Activated naive CD8-positive, alpha-beta T cell treated with anti-CD3 and anti-CD28 coated beads for 36 hours (primary cell): ENCODE measurements around the gene GSG1. TPM values are rescaled to one million over a fixed set of nuclear protein-coding genes. Genes with fewer than 3 reads are reported as not detected.
"Not testable (repeated sequence)": the region's sequence is repeated elsewhere in the genome, so short reads cannot be mapped to it uniquely, and the experiment has no call there.

ENCODE experiments used
- DNase-seq: peaks from one replicate; pipeline ENCODE4 v3.0.0; 2021
- H3K27ac Mint-ChIP-seq: one replicate; pipeline ENCODE4 v1.8.0; 2022; ENCODE audit warnings: mild to moderate bottlenecking, moderate library complexity, mixed read lengths
- H3K27me3 Mint-ChIP-seq: one replicate; pipeline ENCODE4 v1.8.0; 2022; ENCODE audit warnings: mild to moderate bottlenecking, mixed read lengths
- H3K36me3 Mint-ChIP-seq: one replicate; pipeline ENCODE4 v1.8.0; 2021; ENCODE audit warnings: mild to moderate bottlenecking, mixed read lengths
- H3K4me1 Mint-ChIP-seq: one replicate; pipeline ENCODE4 v1.8.0; 2021; ENCODE audit warnings: mixed read lengths
- H3K4me3 Mint-ChIP-seq: one replicate; pipeline ENCODE4 v1.8.0; 2022; ENCODE audit warnings: mild to moderate bottlenecking, moderate library complexity, mixed read lengths
- H3K9me3 Mint-ChIP-seq: one replicate; pipeline ENCODE4 v1.8.0; 2022; ENCODE audit warnings: mixed read lengths
- total RNA-seq, 2 experiments: library from RNA; stranded (reverse); gene quantifications; one replicate each; pipeline ENCODE4 v1.2.3, GENCODE V29; 2021

The GSG1 gene
- total RNA-seq, 2 experiments from 2014 or later, result not detected

DNA sequence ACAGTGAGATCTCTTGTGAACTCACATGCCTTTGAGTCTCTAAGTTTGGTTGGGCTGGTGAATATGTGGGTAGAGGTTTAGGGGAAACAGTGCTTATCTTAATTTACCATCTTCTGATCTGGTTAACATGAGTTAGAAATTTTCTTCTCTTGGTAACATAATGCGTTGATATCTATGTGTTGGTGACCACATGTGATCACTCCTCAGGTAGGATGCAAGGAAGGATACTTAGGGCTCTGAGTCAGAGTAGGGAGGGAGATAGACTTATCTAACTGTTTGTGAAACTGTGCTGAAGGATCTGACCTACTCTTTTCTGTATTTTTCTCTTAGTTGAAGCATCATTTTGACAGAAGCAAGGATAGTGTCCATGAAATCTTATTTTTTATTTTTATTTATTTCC, 36.1 kb downstream of the GSG1 start:
- peaks cover 4% of the 10 kb centered on the region for H3K36me3 Mint-ChIP-seq
- H3K9me3 Mint-ChIP-seq, result no peaks in the 10 kb centered on the region
- no peak overlapping the region for H3K27ac Mint-ChIP-seq
- no peaks in the 10 kb centered on the region for H3K27me3 Mint-ChIP-seq
- no peak overlapping the region for H3K4me3 Mint-ChIP-seq
- no peaks in the 10 kb centered on the region for H3K4me1 Mint-ChIP-seq
- DNase-seq, result no peak

DNA sequence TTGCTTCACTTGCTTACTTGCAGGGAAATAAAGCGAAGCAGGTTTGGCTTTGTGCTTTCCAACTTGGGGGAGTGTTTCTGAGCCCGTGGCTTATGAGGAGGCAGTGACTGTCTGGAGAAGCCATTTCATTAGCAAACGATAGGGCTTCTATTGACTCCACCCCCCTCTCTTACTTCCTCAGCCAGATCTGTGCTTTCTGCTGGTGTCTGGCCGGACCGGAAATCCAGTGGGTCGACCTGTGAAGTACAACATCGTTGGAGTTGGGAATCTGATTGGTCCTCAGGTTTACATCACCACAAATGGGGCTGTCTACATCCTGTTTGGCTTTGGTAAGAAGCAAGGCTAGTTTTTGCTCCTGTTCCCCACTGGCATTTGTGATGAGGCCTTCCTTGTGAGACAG, 37.0 kb downstream of the GSG1 start:
- Mint-ChIP-seq H3K36me3 (peaks cover 2% of the 10 kb centered on the region), H3K4me1 (no peaks in the 10 kb centered on the region), H3K27me3 (no peaks in the 10 kb centered on the region), H3K9me3 (no peaks in the 10 kb centered on the region), H3K4me3 (no peak overlapping the region), H3K27ac (no peak overlapping the region)
- DNase-seq, result no peak

DNA sequence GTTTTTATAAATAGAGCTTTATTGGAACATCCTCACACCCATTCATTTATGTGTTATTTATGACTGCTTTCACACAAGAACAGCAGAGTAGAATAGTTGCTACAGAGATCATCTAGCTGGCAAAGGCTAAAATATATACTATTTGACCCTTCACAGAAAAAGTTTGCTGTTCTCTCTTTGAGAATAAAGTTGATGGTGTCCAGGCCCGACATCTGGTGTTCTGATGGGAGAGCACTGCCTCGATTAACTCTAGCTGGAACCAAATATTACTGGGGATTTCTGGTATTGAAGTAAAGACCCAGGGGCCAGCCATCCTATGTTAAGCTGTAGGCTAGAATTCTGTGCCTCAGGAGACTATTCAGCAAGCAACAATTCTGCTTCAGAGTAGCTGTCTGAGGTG, 37.5 kb downstream of the GSG1 start:
- DNase-seq, result no peak
- Mint-ChIP-seq H3K4me3 (no peak overlapping the region), H3K9me3 (no peaks in the 10 kb centered on the region), H3K36me3 (peaks cover 2% of the 10 kb centered on the region), H3K27ac (no peak overlapping the region), H3K27me3 (no peaks in the 10 kb centered on the region), H3K4me1 (no peaks in the 10 kb centered on the region)

DNA sequence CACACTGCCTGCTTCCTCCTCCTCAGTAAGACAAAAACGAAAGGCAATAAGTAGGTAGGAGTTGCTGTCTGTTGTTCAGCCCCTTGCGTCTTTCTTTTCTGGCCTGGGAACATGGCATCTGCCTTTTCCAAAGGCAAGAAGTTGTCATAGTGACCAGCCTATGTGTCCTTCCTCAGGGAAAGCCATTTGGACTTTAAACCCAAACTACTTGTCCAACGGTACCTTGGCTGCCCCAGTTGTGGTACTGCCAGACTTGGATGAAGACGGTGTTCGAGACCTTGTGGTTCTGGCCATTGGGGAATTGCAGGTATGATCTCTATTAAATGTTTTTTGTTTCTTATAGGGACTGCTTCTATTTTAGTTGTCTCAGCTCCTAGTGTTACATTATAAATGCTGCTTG, 40.8 kb downstream of the GSG1 start:
- Mint-ChIP-seq H3K36me3 (peaks cover 4% of the 10 kb centered on the region), H3K9me3 (no peaks in the 10 kb centered on the region), H3K4me1 (no peaks in the 10 kb centered on the region), H3K27ac (no peak overlapping the region), H3K4me3 (no peak overlapping the region), H3K27me3 (no peaks in the 10 kb centered on the region)
- DNase-seq, result no peak

DNA sequence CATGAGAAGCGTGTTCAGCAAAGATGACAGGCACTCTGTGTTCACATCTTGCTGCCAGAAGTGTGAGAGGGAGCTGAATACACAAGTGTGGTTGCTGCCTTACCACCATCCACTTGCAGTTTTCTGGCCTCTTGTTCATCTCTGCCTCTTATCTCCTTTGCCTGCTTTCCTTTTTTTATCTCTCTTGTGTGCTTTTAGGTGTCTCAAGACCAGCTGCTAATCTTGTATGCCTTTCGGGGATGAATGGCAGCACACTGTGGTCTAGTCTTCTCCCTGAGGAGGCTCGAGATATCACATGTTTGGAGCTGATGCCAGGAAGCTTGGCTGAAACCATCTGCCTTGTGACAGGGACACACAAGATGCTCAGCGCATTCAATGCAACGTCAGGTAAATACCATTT, 42.1 kb downstream of the GSG1 start:
- Mint-ChIP-seq H3K4me3 (no peak overlapping the region), H3K36me3 (peaks cover 2% of the 10 kb centered on the region), H3K9me3 (no peaks in the 10 kb centered on the region), H3K27ac (no peak overlapping the region), H3K4me1 (no peaks in the 10 kb centered on the region), H3K27me3 (no peaks in the 10 kb centered on the region)
- no peak for DNase-seq

DNA sequence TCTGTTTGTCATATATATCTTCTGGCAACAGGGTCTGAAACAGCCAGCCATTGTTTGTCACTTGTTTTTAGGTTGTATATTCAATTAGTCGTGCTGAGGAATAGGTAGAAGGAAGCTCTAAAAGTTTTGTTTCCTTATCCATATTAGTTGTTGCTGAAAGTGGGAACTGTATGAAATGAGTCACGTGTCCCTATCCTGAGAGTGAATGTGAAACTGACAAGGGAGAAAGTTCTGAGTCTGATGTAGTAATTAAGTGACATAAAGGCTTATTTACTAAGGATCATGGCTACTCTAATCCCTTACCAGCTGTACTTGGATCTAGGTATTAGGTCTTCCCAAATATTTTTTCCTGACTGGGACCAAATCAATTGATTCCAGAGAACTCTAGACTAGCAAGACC, 42.9 kb downstream of the GSG1 start:
- no peaks in the 10 kb centered on the region for H3K4me1 Mint-ChIP-seq
- H3K36me3 Mint-ChIP-seq, result peaks cover 5% of the 10 kb centered on the region
- no peaks in the 10 kb centered on the region for H3K27me3 Mint-ChIP-seq
- no peak for DNase-seq
- no peaks in the 10 kb centered on the region for H3K9me3 Mint-ChIP-seq
- H3K4me3 Mint-ChIP-seq, result no peak overlapping the region
- no peak overlapping the region for H3K27ac Mint-ChIP-seq

DNA sequence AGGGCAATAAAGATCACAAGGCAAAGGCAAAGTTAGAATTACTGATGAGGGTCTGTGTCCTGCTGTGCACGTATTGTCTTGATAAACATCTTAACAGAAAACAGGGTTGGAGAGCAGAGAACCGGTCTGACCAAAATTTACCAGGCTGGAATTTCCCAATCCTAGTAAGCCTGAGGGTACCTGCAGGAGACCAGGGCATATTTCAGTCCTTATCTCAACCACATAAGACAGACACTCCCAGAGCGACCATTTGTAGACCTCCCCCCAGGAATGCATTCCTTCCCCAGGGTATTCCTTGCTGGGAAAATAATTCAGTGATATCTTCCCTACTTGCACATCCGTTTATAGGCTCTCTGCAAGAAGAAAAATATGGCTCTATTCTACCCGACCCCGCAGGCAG, 49.9 kb downstream of the GSG1 start:
- H3K27ac Mint-ChIP-seq, DNase-seq, H3K4me1 Mint-ChIP-seq, H3K27me3 Mint-ChIP-seq, H3K4me3 Mint-ChIP-seq: not testable (repeated sequence)
- H3K36me3 Mint-ChIP-seq, result peaks cover 20% of the 10 kb centered on the region
- H3K9me3 Mint-ChIP-seq, result peaks cover 11% of the 10 kb centered on the region

DNA sequence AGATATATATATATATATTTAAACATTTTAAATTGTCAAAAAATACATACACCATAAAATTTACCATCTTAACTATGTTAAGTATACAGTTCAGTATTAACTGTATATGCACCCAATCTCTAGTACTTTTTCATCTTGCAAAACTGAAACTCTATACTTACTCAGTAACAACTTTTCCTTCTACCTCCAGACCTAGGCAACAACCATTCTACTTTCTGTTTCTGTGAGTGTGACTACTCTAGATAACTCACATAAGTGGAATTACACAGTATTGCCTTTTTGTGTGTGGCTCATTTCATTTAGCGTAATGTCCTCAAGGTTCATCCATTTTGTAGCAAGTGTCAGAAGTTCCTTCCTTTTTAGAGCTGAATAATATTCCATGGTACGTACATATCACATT, 51.0 kb downstream of the GSG1 start:
- Mint-ChIP-seq H3K27me3 (no peaks in the 10 kb centered on the region), H3K4me1 (peaks cover 9% of the 10 kb centered on the region), H3K27ac (no peak overlapping the region), H3K4me3 (no peak overlapping the region), H3K9me3 (peaks cover 11% of the 10 kb centered on the region), H3K36me3 (peaks cover 22% of the 10 kb centered on the region)
- no peak for DNase-seq

DNA sequence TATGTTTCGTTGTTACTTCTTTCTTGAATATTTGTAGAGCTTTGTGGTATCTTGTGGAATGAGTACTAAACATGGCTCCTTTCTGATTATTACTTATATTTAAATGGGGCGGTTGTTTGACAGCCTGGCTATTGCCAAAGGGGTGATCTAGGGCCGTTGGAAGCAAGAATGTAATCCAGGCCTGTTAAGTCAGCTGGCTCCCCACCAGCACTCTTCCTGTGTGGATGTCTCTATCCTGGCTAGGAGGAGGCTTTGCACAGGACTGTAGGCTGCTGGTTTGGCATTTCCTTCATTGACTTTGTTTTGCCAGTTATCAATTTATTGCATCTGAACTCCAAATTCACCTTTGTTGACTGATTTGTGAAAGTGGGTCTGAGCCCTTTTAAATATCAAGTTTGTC, 53.7 kb downstream of the GSG1 start:
- Mint-ChIP-seq H3K36me3 (peaks cover 18% of the 10 kb centered on the region), H3K4me1 (peaks cover 18% of the 10 kb centered on the region), H3K27ac (no peak overlapping the region), H3K27me3 (no peaks in the 10 kb centered on the region), H3K9me3 (peaks cover 11% of the 10 kb centered on the region), H3K4me3 (no peak overlapping the region)
- DNase-seq, result no peak

DNA sequence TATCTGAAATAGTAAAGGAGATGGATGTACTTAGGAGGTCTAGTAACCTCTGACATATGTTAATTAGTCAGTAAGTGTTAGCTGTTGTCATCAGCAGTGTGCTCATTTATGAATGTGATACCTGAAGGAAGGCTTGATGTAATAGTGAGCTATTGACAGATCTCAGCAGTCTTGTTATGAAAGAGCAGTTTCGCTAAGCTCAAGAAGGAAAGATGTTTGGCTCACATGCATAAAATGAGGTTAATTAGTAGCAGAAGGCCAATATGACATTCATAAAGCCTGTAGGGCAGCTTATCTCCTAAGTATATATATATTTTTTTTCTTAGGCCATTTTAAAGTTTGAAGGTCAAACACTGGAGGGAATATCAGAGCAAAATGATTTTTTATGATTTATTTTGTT, 56.5 kb downstream of the GSG1 start:
- Mint-ChIP-seq H3K36me3 (peaks cover 5% of the 10 kb centered on the region), H3K4me3 (no peak overlapping the region), H3K4me1 (peaks cover 17% of the 10 kb centered on the region), H3K27ac (no peak overlapping the region), H3K27me3 (peaks cover 9% of the 10 kb centered on the region), H3K9me3 (no peaks in the 10 kb centered on the region)
- no peak for DNase-seq

DNA sequence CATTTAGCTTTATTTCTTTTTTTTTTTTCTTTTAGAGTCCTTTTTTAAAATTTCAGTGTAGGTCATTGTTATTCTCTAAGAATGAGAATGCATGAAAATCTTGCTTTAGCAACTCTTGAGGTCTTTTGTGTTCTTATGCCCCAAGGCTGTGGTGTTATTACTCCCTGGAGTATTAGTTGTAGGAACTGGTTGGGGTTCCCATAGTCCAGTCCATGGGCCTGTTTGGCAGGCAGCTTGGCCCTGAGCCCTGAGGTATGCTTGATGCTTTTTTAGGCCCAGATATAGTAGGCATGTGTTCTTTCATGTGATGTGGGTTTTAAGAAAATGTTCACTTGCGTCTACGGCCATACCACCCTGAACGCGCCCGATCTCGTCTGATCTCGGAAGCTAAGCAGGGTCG, 57.7 kb downstream of the GSG1 start:
- Mint-ChIP-seq H3K36me3 (peaks cover 3% of the 10 kb centered on the region), H3K4me1 (peaks cover 12% of the 10 kb centered on the region), H3K27me3 (peaks cover 13% of the 10 kb centered on the region), H3K27ac (no peak overlapping the region), H3K9me3 (no peaks in the 10 kb centered on the region), H3K4me3 (no peak overlapping the region)
- DNase-seq, result no peak

DNA sequence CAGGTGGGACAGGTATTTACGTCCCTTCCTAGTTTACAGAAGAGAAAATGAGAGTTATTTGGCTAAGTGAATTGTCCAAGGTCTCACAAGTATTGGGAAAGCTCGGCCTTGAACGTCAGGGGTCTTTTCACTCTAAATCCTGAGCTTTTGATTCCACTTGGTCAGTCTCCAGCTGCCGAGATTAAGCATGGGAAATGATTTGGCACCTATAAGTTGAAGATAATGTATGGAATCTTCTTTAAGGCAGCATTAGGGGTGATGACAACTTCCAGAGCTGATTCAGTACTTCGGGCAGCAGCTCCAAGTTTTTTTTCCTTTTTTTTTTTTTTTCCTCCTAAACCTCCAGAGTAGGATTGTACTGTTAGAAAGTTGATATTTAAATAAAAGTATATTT, 58.6 kb downstream of the GSG1 start:
- peaks cover 3% of the 10 kb centered on the region for H3K36me3 Mint-ChIP-seq
- peaks cover 13% of the 10 kb centered on the region for H3K27me3 Mint-ChIP-seq
- peak overlapping the region; percentile 13 for H3K27ac Mint-ChIP-seq
- H3K4me1 Mint-ChIP-seq, result peaks cover 12% of the 10 kb centered on the region
- no peaks in the 10 kb centered on the region for H3K9me3 Mint-ChIP-seq
- peak overlapping the region; percentile 85 for H3K4me3 Mint-ChIP-seq
- DNase-seq, result no peak

DNA sequence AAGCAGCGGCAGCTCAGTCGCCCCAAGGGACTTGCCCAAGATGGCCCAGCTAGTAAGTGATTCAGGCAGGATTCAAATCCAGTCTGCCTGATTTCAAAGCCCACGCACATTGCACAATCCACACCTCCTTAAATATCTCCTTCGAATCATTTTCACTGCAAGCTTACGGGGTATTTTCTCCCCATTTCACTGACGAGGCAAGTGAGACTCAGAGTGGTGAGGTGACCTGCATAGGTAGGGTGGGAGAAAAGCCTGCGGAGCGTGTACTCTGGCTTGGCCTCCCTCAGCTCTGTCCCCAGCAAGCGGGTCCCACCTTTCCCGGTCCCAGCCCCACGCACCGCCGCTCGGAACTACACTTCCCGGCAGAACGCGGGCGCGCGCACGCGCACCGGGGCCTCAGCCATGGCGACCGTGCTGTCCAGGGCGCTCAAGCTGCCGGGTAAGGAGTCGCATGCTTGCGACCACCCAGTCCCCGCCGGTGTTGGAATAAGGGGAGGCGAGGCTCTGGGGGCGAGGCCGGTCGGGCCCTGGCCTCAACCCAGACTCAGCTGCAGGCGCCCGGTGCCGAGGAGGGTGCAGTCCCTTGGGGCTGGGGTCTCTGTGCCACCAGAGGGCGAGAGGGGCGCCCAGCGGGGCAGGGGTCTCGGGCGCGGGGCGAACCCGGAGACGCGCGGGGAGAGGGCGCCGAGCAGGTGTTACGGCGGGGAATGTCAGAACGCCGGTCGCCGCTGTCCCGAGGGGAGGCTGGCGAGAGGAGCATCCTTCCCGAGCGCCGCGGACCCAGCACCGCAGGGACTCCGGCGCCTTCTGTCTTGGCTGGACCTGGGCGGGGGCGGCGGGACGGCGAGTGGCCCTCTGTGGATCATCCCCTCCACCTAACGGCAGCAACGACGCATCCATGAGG, 59.2 kb downstream of the GSG1 start, which contains the start of gene FAM234B:
Gene FAM234B, plus strand, starts transcription at position 380 of the 904 bp plus-strand sequence. Its CDS starts 23 bp downstream, at position 403.
- Mint-ChIP-seq H3K4me3 (peak within 1 kb of the TSS; percentile 85), H3K36me3 (peaks cover 3% of the 10 kb centered on the region), H3K27ac (peak within 1 kb of the TSS; percentile 55), H3K4me1 (peaks cover 12% of the 10 kb centered on the region), H3K9me3 (no peaks in the 10 kb centered on the region), H3K27me3 (peaks cover 13% of the 10 kb centered on the region)
- peak; percentile 81 for DNase-seq

DNA sequence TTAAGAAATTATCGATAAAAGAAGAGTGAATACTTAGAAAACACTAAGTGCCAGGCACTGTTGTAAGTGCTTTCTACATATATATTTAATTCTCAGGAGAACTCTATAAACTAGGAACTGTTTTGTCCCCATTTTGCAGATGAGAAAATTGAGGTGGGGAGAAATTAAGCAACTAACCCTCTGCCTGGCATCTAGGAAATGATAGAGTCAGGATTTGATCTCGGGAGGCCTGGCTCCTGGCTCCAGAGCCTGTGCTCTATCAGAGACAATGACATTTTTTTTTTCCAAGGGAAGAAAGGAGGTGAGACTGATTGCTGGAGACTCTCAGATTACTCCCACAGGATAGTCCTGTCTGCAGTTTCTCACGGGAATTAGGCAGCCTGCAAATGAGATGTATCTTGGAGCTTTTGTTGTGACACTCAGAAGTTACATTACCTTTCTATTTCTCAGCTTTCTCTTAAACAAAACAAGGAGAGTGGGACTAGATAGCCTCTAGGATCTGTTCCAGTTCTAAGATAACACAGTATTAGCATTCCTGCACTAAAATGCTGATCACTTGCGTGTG, 60.7 kb downstream of the GSG1 start:
- Mint-ChIP-seq H3K4me1 (peaks cover 12% of the 10 kb centered on the region), H3K27me3 (peaks cover 13% of the 10 kb centered on the region), H3K36me3 (no peaks in the 10 kb centered on the region), H3K27ac (no peak overlapping the region), H3K4me3 (no peak overlapping the region), H3K9me3 (no peaks in the 10 kb centered on the region)
- no peak for DNase-seq

DNA sequence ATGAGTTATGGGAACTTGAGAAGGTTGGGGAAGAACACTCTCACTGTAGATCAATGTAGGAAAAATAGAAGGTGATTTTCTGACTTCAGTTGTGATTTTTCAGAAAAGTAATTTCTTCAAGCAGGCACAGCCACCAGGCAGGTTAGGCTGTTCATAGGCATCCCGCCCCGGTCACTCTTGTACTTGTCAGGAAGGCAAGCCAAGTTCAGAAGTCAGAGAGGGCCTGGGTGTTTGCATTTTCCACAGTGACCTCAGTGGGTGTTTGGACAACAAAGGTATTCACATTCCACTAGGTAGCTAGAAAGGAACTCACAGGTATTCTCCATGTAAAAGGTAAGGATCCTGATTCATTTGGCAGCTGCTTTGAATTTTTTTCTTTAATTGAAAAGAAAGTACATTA, 62.2 kb downstream of the GSG1 start:
- DNase-seq, result no peak
- Mint-ChIP-seq H3K9me3 (no peaks in the 10 kb centered on the region), H3K27me3 (peaks cover 13% of the 10 kb centered on the region), H3K27ac (no peak overlapping the region), H3K4me3 (no peak overlapping the region), H3K36me3 (no peaks in the 10 kb centered on the region), H3K4me1 (peaks cover 8% of the 10 kb centered on the region)
